ENCODE results near the gene MIB2. TPM values are rescaled to one million over a fixed set of nuclear protein-coding genes. Genes with fewer than 3 reads are reported as not detected.
A peak's percentile ranks its signal among the peaks of the same experiment; 100 is the strongest.

Gene MIB2
- total and polyA plus RNA-seq, 7 experiments from 2014 or later, result 23.4 to 129 (median 60.6) TPM

GRCh38 chr1:1613509-1614082, 1.7 kb upstream of the MIB2 start:
- peak overlapping the region; percentile 100 for H3K27ac ChIP-seq (ENCODE audit: low read depth, low read length)
- no peak for ATAC-seq
- peaks cover 17 to 36% (median 32%) of the 10 kb centered on the region in 7 donors for H3K4me1 Mint-ChIP-seq
- CTCF ChIA-PET, result interaction anchor here (0.7 to 1.2 kb wide), 3 partner anchors 16 to 40 kb away, joined by 3 to 4 read pairs (median 4); no protein-coding TSS in a partner anchor
- H3K27me3 Mint-ChIP-seq, result no peaks in the 10 kb centered on the region
- intact Hi-C loops (cut with micrococcal nuclease), result loop anchor here (2.0 to 10.0 kb wide), 6 partner anchors 15 to 499 kb away; partner anchors contain the start of genes ATAD3A (in 1 of the 2), ATAD3B (in 1 of the 2), C1orf159 (in 1 of the 2) and MRPL20 (in 1 of the 2)
- peaks cover 0 to 4% (median 0%) of the 10 kb centered on the region in 5 donors for H3K36me3 Mint-ChIP-seq
- peaks cover 0 to 3% (median 0%) of the 10 kb centered on the region in 3 experiments for H3K36me3 ChIP-seq (ENCODE audit: control insufficient read depth in 2 of 3, insufficient read depth in 3 of 3, low read length in 3 of 3)
- H3K27me3 ChIP-seq (ENCODE audit: control insufficient read depth in 2 of 2, insufficient read depth in 2 of 2, low read length in 2 of 2), result no peaks in the 10 kb centered on the region
- H3K4me1 ChIP-seq (ENCODE audit: control insufficient read depth in 2 of 2, insufficient read depth in 2 of 2, low read length in 2 of 2), result peaks cover 15 to 21% of the 10 kb centered on the region in 2 donors
- DNase-seq, result no peak
- H3K4me3 ChIP-seq (ENCODE audit: low read length), result peak overlapping the region; percentile 74
- H3K9me3 Mint-ChIP-seq, result peaks cover 0 to 7% (median 0%) of the 10 kb centered on the region in 11 donors
- POLR2A ChIA-PET, result interaction anchor here (0.6 to 4.1 kb wide), 19 partner anchors 9 to 363 kb away, joined by 3 to 86 read pairs (median 5); partner anchors contain the start of genes ATAD3A, CCNL2, MMP23B and MRPL20
- no peaks in the 10 kb centered on the region for H3K9me3 ChIP-seq (ENCODE audit: control insufficient read depth in 2 of 3, low read length in 3 of 3)
- peak overlapping the region; percentile 94 to 100 (median 99) for H3K27ac Mint-ChIP-seq
- peak overlapping the region; percentile 93 to 99 (median 96) for H3K4me3 Mint-ChIP-seq

GRCh38 chr1:1614204-1614953, 921 bp upstream of the MIB2 start:
- Histone ChIP-seq H3K4me1 (ENCODE audit: control insufficient read depth in 2 of 2, insufficient read depth in 2 of 2, low read length in 2 of 2) (peaks cover 15 to 21% of the 10 kb centered on the region in 2 donors), H3K27ac (ENCODE audit: low read depth, low read length) (peak overlapping the region; percentile 100), H3K36me3 (ENCODE audit: control insufficient read depth in 2 of 3, insufficient read depth in 3 of 3, low read length in 3 of 3) (peaks cover 0 to 3% (median 0%) of the 10 kb centered on the region in 3 experiments), H3K9me3 (ENCODE audit: control insufficient read depth in 2 of 3, low read length in 3 of 3) (no peaks in the 10 kb centered on the region), H3K4me3 (ENCODE audit: low read length) (peak overlapping the region; percentile 74), H3K27me3 (ENCODE audit: control insufficient read depth in 2 of 2, insufficient read depth in 2 of 2, low read length in 2 of 2) (no peaks in the 10 kb centered on the region)
- peak in 8 of 9 donors; percentile 60 to 80 (median 70) for DNase-seq
- peak overlapping the region; percentile 94 to 100 (median 99) for H3K27ac Mint-ChIP-seq
- POLR2A ChIA-PET, result interaction anchor here (0.6 to 4.1 kb wide), 22 partner anchors 7 to 364 kb away, joined by 3 to 86 read pairs (median 5); partner anchors contain the start of genes ATAD3A, CCNL2, MMP23B and MRPL20
- H3K36me3 Mint-ChIP-seq, result peaks cover 0 to 4% (median 0%) of the 10 kb centered on the region in 5 donors
- intact Hi-C loops (cut with micrococcal nuclease), result loop anchor here (2.0 to 10.0 kb wide), 6 partner anchors 14 to 500 kb away; partner anchors contain the start of genes ATAD3A (in 1 of the 2), ATAD3B (in 1 of the 2), C1orf159 (in 1 of the 2) and MRPL20 (in 1 of the 2)
- no peaks in the 10 kb centered on the region for H3K27me3 Mint-ChIP-seq
- H3K4me3 Mint-ChIP-seq, result peak overlapping the region; percentile 93 to 99 (median 96)
- CTCF ChIA-PET, result interaction anchor here (0.6 to 1.2 kb wide), 5 partner anchors 15 to 43 kb away, joined by 3 to 5 read pairs (median 4); partner anchors contain the start of gene MMP23B
- ATAC-seq, result peak; percentile 25
- H3K9me3 Mint-ChIP-seq, result peaks cover 0 to 7% (median 0%) of the 10 kb centered on the region in 11 donors
- peaks cover 17 to 36% (median 32%) of the 10 kb centered on the region in 7 donors for H3K4me1 Mint-ChIP-seq

GRCh38 chr1:1614954-1615255, 395 bp upstream of the MIB2 start:
- Histone ChIP-seq H3K4me1 (ENCODE audit: control insufficient read depth in 2 of 2, insufficient read depth in 2 of 2, low read length in 2 of 2) (peaks cover 15 to 21% of the 10 kb centered on the region in 2 donors), H3K27me3 (ENCODE audit: control insufficient read depth in 2 of 2, insufficient read depth in 2 of 2, low read length in 2 of 2) (no peaks in the 10 kb centered on the region), H3K36me3 (ENCODE audit: control insufficient read depth in 2 of 3, insufficient read depth in 3 of 3, low read length in 3 of 3) (peaks cover 0 to 3% (median 0%) of the 10 kb centered on the region in 3 experiments), H3K4me3 (ENCODE audit: low read length) (peak overlapping the region; percentile 74), H3K27ac (ENCODE audit: low read depth, low read length) (peak overlapping the region; percentile 100), H3K9me3 (ENCODE audit: control insufficient read depth in 2 of 3, low read length in 3 of 3) (no peaks in the 10 kb centered on the region)
- Mint-ChIP-seq H3K27me3 (no peaks in the 10 kb centered on the region), H3K27ac (peak overlapping the region; percentile 94 to 100 (median 99)), H3K4me1 (peaks cover 17 to 36% (median 32%) of the 10 kb centered on the region in 7 donors), H3K4me3 (peak overlapping the region; percentile 93 to 99 (median 96)), H3K36me3 (peaks cover 0 to 4% (median 0%) of the 10 kb centered on the region in 5 donors), H3K9me3 (peaks cover 0 to 7% (median 0%) of the 10 kb centered on the region in 11 donors)
- intact Hi-C loops (cut with micrococcal nuclease), result loop anchor here (1.0 to 10.0 kb wide), 13 partner anchors 8 to 500 kb away; partner anchors contain the start of genes CDK11B (in 2 of the 2), SSU72 (in 2 of the 2), ATAD3A (in 1 of the 2) and ATAD3B (in 1 of the 2)
- ATAC-seq (peak; percentile 0), DNase-seq (no peak)
- ChIA-PET POLR2A (interaction anchor here (0.7 to 4.1 kb wide), 20 partner anchors 8 to 617 kb away, joined by 3 to 86 read pairs (median 5); partner anchors contain the start of genes AURKAIP1, MMP23B and MRPL20), CTCF (interaction anchor here (0.6 to 1.0 kb wide), 2 partner anchors 16 to 43 kb away, joined by 3 to 5 read pairs; partner anchors contain the start of gene MMP23B)

GRCh38 chr1:1616045-1616790, 918 bp downstream of the MIB2 start:
- ChIA-PET CTCF (no interaction called here), POLR2A (interaction anchor here (0.9 to 4.1 kb wide), 15 partner anchors 9 to 616 kb away, joined by 3 to 86 read pairs (median 15); partner anchors contain the start of genes AURKAIP1, MMP23B and MRPL20)
- Histone ChIP-seq H3K9me3 (ENCODE audit: control insufficient read depth in 2 of 3, low read length in 3 of 3) (no peaks in the 10 kb centered on the region), H3K4me1 (ENCODE audit: control insufficient read depth in 2 of 2, insufficient read depth in 2 of 2, low read length in 2 of 2) (peaks cover 15 to 21% of the 10 kb centered on the region in 2 donors), H3K27ac (ENCODE audit: low read depth, low read length) (peak overlapping the region; percentile 100), H3K4me3 (ENCODE audit: low read length) (peak overlapping the region; percentile 74), H3K36me3 (ENCODE audit: control insufficient read depth in 2 of 3, insufficient read depth in 3 of 3, low read length in 3 of 3) (peaks cover 0 to 3% (median 0%) of the 10 kb centered on the region in 3 experiments), H3K27me3 (ENCODE audit: control insufficient read depth in 2 of 2, insufficient read depth in 2 of 2, low read length in 2 of 2) (no peaks in the 10 kb centered on the region)
- Mint-ChIP-seq H3K4me3 (peak overlapping the region; percentile 68 to 88 (median 82)), H3K27me3 (no peaks in the 10 kb centered on the region), H3K27ac (peak overlapping the region; percentile 45 to 91 (median 80)), H3K36me3 (peaks cover 0 to 4% (median 0%) of the 10 kb centered on the region in 5 donors), H3K9me3 (peaks cover 0 to 7% (median 0%) of the 10 kb centered on the region in 11 donors), H3K4me1 (peaks cover 12 to 36% (median 32%) of the 10 kb centered on the region in 7 donors)
- DNase-seq (peak in 6 of 9 donors; percentile 35 to 63 (median 48)), ATAC-seq (peak; percentile 21)
- intact Hi-C loops (cut with micrococcal nuclease), result loop anchor here in 1 of 2 donors (10.0 kb wide), 2 partner anchors 211 to 501 kb away; partner anchors contain the start of genes C1orf159 and MRPL20

GRCh38 chr1:1616838-1617237, 1.5 kb downstream of the MIB2 start:
- no peak for ATAC-seq
- DNase-seq, result no peak
- intact Hi-C loops (cut with micrococcal nuclease), result loop anchor here in 1 of 2 donors (10.0 kb wide), 2 partner anchors 212 to 502 kb away; partner anchors contain the start of genes C1orf159 and MRPL20
- Histone ChIP-seq H3K27me3 (ENCODE audit: control insufficient read depth in 2 of 2, insufficient read depth in 2 of 2, low read length in 2 of 2) (no peaks in the 10 kb centered on the region), H3K27ac (ENCODE audit: low read depth, low read length) (peak overlapping the region; percentile 100), H3K4me3 (ENCODE audit: low read length) (no peak overlapping the region), H3K4me1 (ENCODE audit: control insufficient read depth in 2 of 2, insufficient read depth in 2 of 2, low read length in 2 of 2) (peaks cover 15 to 21% of the 10 kb centered on the region in 2 donors), H3K36me3 (ENCODE audit: control insufficient read depth in 2 of 3, insufficient read depth in 3 of 3, low read length in 3 of 3) (peaks cover 0 to 3% (median 0%) of the 10 kb centered on the region in 3 experiments), H3K9me3 (ENCODE audit: control insufficient read depth in 2 of 3, low read length in 3 of 3) (no peaks in the 10 kb centered on the region)
- CTCF ChIA-PET, result no interaction called here
- Mint-ChIP-seq H3K27ac (peak overlapping the region in 8 of 9 donors; percentile 28 to 86 (median 80)), H3K4me1 (peaks cover 12 to 36% (median 32%) of the 10 kb centered on the region in 7 donors), H3K9me3 (peaks cover 0 to 7% (median 0%) of the 10 kb centered on the region in 11 donors), H3K36me3 (peaks cover 0 to 4% (median 0%) of the 10 kb centered on the region in 5 donors), H3K27me3 (no peaks in the 10 kb centered on the region), H3K4me3 (peak overlapping the region; percentile 68 to 88 (median 82))
- POLR2A ChIA-PET, result interaction anchor here (0.5 to 4.1 kb wide), 4 partner anchors 8 to 196 kb away, joined by 3 to 42 read pairs (median 14); no protein-coding TSS in a partner anchor
